ENCODE measurements around the gene FNIP1. TPM values are rescaled to one million over a fixed set of nuclear protein-coding genes. Genes with fewer than 3 reads are reported as not detected.

FNIP1 gene
- total and polyA plus RNA-seq, 9 of the 15 experiments (the other 6 are each of a cell fraction or from before 2014, with no cell fraction given): 5.0 to 32.8 (median 18.4) TPM

- TF ChIP-seq SNRNP70 (optimal IDR thresholded peaks at IDR 0.05; ENCODE audit: low read depth, low read length): no peak
- peak; percentile 72 for TF ChIP-seq PKNOX1 (IDR thresholded peaks at IDR 0.05)
- TF ChIP-seq PHF20 (IDR thresholded peaks at IDR 0.05; ENCODE audit: partially characterized antibody): peak; percentile 46
- TF ChIP-seq NONO (IDR thresholded peaks at IDR 0.05; ENCODE audit: low read depth in 2 of 2, low read length in 1 of 2): peak; percentile 79
- TF ChIP-seq POLR2AphosphoS5 (IDR thresholded peaks at IDR 0.05; ENCODE audit: control insufficient read depth, insufficient read depth, low read depth, low read length): peak; percentile 80
- peak; percentile 63 for TF ChIP-seq MEIS2 (IDR thresholded peaks at IDR 0.05; ENCODE audit: partially characterized antibody)
- no peak for TF ChIP-seq RBM15 (IDR thresholded peaks at IDR 0.05; ENCODE audit: insufficient read depth, low read length)
- TF ChIP-seq ZFP1 (CRISPR knock-in tag; IDR thresholded peaks at IDR 0.05): no peak
- peak in 1 of 2 experiments; percentile 30; a peak in 3 of 4 replicates for TF ChIP-seq MLX (CRISPR knock-in tag; conservative IDR thresholded peaks at IDR 0.05)
- peak; percentile 81 for TF ChIP-seq ZNF592 (IDR thresholded peaks at IDR 0.05)
- no peak for TF ChIP-seq ZNF282 (CRISPR knock-in tag; IDR thresholded peaks at IDR 0.05)
- peak; percentile 87 to 89 for TF ChIP-seq E2F6 (IDR thresholded peaks at IDR 0.05; ENCODE audit: borderline replicate concordance in 1 of 2, extremely low read depth in 1 of 2, insufficient read depth in 1 of 2, insufficient read length in 1 of 2, low read depth in 1 of 2, low read length in 1 of 2, poor library complexity in 1 of 2, severe bottlenecking in 1 of 2)
- TF ChIP-seq CC2D1A (IDR thresholded peaks at IDR 0.05): 0 out of 2 replicates have a peak, but pooled peaks have one; percentile 13
- TF ChIP-seq ZHX1 (conservative IDR thresholded peaks at IDR 0.05; ENCODE audit: low read length): no peak
- no peak for TF ChIP-seq KAT8 (IDR thresholded peaks at IDR 0.05; ENCODE audit: low read depth)
- TF ChIP-seq TAL1 (IDR thresholded peaks at IDR 0.05): no peak
Measured at GRCh38 chr5:131796793-131797693, at the start of gene FNIP1 (continued).

All from K562 (cell line).